HepG2 (cell line): ENCODE results near the gene ALMS1. TPM values are rescaled to one million over a fixed set of nuclear protein-coding genes. Genes with fewer than 3 reads are reported as not detected.
A peak's percentile ranks its signal among the peaks of the same experiment; 100 is the strongest.

Source experiments
- KDM2A ChIP-seq: sonication (generic); formaldehyde crosslinking; IDR thresholded peaks from 2 replicates; pipeline ENCODE4 v1.4.0; 2020; ENCODE audit warnings: low read depth, missing genetic modification reagents, borderline replicate concordance
- RFX3 ChIP-seq: IDR thresholded peaks from 2 replicates; pipeline ENCODE4 v1.6.1; 2016; ENCODE audit warnings: missing biosample characterization, missing genetic modification reagents
- ZBTB21 ChIP-seq: sonication (generic); formaldehyde crosslinking; IDR thresholded peaks from 2 replicates; pipeline ENCODE4 v1.4.0; 2020; ENCODE audit warnings: missing genetic modification reagents
- ZNF703 ChIP-seq: sonication (generic); formaldehyde crosslinking; IDR thresholded peaks from 2 replicates; pipeline ENCODE4 v1.5.1; 2020; ENCODE audit warnings: missing genetic modification reagents, mild to moderate bottlenecking, moderate library complexity, borderline replicate concordance
- ZSCAN12 ChIP-seq: sonication (generic); formaldehyde crosslinking; IDR thresholded peaks from 2 replicates; pipeline ENCODE4 v1.9.0; 2021; ENCODE audit warnings: mild to moderate bottlenecking, missing genetic modification reagents
- ZSCAN30 ChIP-seq: sonication (generic); formaldehyde crosslinking; IDR thresholded peaks from 2 replicates; pipeline ENCODE4 v1.5.0; 2020; ENCODE audit warnings: mild to moderate bottlenecking, missing genetic modification reagents
- polyA plus RNA-seq, 8 experiments: library from polyadenylated mRNA; depleted of rRNA in 3 of 8; stranded (reverse) in 7 of 8; unstranded in 1 of 8; fragments of >200 nt; fragmentation: Illumina TruSeq in 4 of 8; extraction: Trizol in 4 of 8; gene quantifications; 2 replicates each; pipeline versions ENCODE4 v1.2.1 to v1.2.3, GENCODE V29; 2011 to 2016; ENCODE audit warnings: low read depth in 4 of 8, missing spikeins in 1 of 8, mixed read lengths in 1 of 8; ENCODE audit not compliant: insufficient read depth in 1 of 8
- total RNA-seq, 5 experiments: library from RNA; depleted of rRNA; stranded (reverse); fragments of >200 nt; fragmentation: Illumina TruSeq; extraction: Trizol; gene quantifications; 2 replicates each; pipeline ENCODE4 v1.2.3, GENCODE V29; 2016; ENCODE audit warnings: low read depth in 1 of 5
- TF ChIP-seq, protein P1 (sequence below): sonication (generic); formaldehyde crosslinking; IDR thresholded peaks from 2 replicates; pipeline ENCODE4; 2020; ENCODE audit warnings: missing genetic modification reagents, mild to moderate bottlenecking, borderline replicate concordance
- TF ChIP-seq, protein P2 (sequence below): sonication (generic); formaldehyde crosslinking; IDR thresholded peaks from 2 replicates; pipeline ENCODE4 v1.5.1; 2020; ENCODE audit warnings: missing genetic modification reagents, mild to moderate bottlenecking, borderline replicate concordance
- TF ChIP-seq, protein P3 (sequence below): sonication (generic); formaldehyde crosslinking; IDR thresholded peaks from 2 replicates; pipeline ENCODE4 v1.4.0; 2020; ENCODE audit warnings: mild to moderate bottlenecking, missing genetic modification reagents, borderline replicate concordance
- TF ChIP-seq, protein P4 (sequence below): sonication (generic); formaldehyde crosslinking; IDR thresholded peaks from 2 replicates; pipeline ENCODE4 v1.5.0; 2020; ENCODE audit warnings: missing genetic modification reagents, mild to moderate bottlenecking, borderline replicate concordance
- TF ChIP-seq, protein P5 (sequence below): sonication (generic); formaldehyde crosslinking; IDR thresholded peaks from 2 replicates; pipeline ENCODE4 v1.5.1; 2020; ENCODE audit warnings: mild to moderate bottlenecking, missing genetic modification reagents, moderate library complexity
- TF ChIP-seq, protein P6 (sequence below): sonication (generic); formaldehyde crosslinking; IDR thresholded peaks from 2 replicates; pipeline ENCODE4 v1.8.0; 2022; ENCODE audit warnings: missing genetic modification reagents, mild to moderate bottlenecking, moderate library complexity, borderline replicate concordance

ALMS1 gene
- total and polyA plus RNA-seq, 2 of the 13 experiments (the other 11 are each of a cell fraction or from before 2014, with no cell fraction given): 12.9 to 21.2 TPM

DNA sequence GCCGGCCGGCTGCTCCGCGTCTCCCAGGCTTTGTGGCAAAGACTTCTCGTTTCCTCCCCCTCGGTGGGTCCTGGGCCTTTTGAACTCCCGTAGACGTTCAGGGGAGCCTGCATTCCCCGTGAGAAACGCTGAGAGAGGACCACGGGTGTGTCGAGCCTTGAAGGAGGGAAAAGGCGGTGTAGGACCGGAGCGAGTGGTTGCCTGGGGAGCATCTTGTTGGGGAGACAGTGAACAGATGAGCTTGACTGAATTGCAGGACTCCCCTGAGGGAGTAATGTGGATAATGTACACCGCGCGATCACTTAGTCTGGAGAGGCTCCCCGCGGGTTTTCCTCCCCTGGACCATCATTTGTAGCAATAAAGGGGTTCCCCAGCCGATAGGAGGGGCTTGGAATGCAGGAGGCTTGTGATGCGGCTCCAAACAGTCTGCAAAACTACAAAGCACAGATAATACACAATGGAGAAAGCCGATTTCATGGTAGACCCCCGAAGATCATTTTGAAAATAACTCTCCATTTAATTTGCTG, 769 bp downstream of the ALMS1 start (continued):
- TF ChIP-seq, protein P1, sequence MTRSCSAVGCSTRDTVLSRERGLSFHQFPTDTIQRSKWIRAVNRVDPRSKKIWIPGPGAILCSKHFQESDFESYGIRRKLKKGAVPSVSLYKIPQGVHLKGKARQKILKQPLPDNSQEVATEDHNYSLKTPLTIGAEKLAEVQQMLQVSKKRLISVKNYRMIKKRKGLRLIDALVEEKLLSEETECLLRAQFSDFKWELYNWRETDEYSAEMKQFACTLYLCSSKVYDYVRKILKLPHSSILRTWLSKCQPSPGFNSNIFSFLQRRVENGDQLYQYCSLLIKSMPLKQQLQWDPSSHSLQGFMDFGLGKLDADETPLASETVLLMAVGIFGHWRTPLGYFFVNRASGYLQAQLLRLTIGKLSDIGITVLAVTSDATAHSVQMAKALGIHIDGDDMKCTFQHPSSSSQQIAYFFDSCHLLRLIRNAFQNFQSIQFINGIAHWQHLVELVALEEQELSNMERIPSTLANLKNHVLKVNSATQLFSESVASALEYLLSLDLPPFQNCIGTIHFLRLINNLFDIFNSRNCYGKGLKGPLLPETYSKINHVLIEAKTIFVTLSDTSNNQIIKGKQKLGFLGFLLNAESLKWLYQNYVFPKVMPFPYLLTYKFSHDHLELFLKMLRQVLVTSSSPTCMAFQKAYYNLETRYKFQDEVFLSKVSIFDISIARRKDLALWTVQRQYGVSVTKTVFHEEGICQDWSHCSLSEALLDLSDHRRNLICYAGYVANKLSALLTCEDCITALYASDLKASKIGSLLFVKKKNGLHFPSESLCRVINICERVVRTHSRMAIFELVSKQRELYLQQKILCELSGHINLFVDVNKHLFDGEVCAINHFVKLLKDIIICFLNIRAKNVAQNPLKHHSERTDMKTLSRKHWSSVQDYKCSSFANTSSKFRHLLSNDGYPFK: 0 out of 2 replicates have a peak, but pooled peaks have one; percentile 34
- TF ChIP-seq, protein P2, sequence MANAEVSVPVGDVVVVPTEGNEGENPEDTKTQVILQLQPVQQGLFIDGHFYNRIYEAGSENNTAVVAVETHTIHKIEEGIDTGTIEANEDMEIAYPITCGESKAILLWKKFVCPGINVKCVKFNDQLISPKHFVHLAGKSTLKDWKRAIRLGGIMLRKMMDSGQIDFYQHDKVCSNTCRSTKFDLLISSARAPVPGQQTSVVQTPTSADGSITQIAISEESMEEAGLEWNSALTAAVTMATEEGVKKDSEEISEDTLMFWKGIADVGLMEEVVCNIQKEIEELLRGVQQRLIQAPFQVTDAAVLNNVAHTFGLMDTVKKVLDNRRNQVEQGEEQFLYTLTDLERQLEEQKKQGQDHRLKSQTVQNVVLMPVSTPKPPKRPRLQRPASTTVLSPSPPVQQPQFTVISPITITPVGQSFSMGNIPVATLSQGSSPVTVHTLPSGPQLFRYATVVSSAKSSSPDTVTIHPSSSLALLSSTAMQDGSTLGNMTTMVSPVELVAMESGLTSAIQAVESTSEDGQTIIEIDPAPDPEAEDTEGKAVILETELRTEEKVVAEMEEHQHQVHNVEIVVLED (CRISPR knock-in tag): peak; percentile 3; the same call in 1 of the 2 replicates
- TF ChIP-seq KDM2A: peak; percentile 39; the same call in 1 of the 2 replicates
- TF ChIP-seq ZBTB21 (CRISPR knock-in tag): 0 out of 2 replicates have a peak, but pooled peaks have one; percentile 2
- TF ChIP-seq, protein P3, sequence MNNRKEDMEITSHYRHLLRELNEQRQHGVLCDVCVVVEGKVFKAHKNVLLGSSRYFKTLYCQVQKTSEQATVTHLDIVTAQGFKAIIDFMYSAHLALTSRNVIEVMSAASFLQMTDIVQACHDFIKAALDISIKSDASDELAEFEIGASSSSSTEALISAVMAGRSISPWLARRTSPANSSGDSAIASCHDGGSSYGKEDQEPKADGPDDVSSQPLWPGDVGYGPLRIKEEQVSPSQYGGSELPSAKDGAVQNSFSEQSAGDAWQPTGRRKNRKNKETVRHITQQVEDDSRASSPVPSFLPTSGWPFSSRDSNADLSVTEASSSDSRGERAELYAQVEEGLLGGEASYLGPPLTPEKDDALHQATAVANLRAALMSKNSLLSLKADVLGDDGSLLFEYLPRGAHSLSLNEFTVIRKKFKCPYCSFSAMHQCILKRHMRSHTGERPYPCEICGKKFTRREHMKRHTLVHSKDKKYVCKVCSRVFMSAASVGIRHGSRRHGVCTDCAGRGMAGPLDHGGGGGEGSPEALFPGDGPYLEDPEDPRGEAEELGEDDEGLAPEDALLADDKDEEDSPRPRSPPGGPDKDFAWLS (CRISPR knock-in tag): peak; percentile 70; the same call in 1 of the 2 replicates
- TF ChIP-seq, protein P4, sequence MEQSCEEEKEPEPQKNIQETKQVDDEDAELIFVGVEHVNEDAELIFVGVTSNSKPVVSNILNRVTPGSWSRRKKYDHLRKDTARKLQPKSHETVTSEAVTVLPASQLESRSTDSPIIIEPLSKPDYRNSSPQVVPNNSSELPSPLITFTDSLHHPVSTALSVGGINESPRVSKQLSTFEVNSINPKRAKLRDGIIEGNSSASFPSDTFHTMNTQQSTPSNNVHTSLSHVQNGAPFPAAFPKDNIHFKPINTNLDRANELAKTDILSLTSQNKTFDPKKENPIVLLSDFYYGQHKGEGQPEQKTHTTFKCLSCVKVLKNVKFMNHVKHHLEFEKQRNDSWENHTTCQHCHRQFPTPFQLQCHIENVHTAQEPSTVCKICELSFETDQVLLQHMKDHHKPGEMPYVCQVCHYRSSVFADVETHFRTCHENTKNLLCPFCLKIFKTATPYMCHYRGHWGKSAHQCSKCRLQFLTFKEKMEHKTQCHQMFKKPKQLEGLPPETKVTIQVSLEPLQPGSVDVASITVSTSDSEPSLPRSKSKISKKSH (CRISPR knock-in tag): peak; percentile 86
- TF ChIP-seq, protein P5, sequence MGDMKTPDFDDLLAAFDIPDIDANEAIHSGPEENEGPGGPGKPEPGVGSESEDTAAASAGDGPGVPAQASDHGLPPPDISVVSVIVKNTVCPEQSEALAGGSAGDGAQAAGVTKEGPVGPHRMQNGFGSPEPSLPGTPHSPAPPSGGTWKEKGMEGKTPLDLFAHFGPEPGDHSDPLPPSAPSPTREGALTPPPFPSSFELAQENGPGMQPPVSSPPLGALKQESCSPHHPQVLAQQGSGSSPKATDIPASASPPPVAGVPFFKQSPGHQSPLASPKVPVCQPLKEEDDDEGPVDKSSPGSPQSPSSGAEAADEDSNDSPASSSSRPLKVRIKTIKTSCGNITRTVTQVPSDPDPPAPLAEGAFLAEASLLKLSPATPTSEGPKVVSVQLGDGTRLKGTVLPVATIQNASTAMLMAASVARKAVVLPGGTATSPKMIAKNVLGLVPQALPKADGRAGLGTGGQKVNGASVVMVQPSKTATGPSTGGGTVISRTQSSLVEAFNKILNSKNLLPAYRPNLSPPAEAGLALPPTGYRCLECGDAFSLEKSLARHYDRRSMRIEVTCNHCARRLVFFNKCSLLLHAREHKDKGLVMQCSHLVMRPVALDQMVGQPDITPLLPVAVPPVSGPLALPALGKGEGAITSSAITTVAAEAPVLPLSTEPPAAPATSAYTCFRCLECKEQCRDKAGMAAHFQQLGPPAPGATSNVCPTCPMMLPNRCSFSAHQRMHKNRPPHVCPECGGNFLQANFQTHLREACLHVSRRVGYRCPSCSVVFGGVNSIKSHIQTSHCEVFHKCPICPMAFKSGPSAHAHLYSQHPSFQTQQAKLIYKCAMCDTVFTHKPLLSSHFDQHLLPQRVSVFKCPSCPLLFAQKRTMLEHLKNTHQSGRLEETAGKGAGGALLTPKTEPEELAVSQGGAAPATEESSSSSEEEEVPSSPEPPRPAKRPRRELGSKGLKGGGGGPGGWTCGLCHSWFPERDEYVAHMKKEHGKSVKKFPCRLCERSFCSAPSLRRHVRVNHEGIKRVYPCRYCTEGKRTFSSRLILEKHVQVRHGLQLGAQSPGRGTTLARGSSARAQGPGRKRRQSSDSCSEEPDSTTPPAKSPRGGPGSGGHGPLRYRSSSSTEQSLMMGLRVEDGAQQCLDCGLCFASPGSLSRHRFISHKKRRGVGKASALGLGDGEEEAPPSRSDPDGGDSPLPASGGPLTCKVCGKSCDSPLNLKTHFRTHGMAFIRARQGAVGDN (CRISPR knock-in tag): 0 out of 2 replicates have a peak, but pooled peaks have one; percentile 20
- TF ChIP-seq RFX3: 0 out of 2 replicates have a peak, but pooled peaks have one; percentile 7
- TF ChIP-seq ZSCAN12 (CRISPR knock-in tag): no peak
- TF ChIP-seq, protein P6, sequence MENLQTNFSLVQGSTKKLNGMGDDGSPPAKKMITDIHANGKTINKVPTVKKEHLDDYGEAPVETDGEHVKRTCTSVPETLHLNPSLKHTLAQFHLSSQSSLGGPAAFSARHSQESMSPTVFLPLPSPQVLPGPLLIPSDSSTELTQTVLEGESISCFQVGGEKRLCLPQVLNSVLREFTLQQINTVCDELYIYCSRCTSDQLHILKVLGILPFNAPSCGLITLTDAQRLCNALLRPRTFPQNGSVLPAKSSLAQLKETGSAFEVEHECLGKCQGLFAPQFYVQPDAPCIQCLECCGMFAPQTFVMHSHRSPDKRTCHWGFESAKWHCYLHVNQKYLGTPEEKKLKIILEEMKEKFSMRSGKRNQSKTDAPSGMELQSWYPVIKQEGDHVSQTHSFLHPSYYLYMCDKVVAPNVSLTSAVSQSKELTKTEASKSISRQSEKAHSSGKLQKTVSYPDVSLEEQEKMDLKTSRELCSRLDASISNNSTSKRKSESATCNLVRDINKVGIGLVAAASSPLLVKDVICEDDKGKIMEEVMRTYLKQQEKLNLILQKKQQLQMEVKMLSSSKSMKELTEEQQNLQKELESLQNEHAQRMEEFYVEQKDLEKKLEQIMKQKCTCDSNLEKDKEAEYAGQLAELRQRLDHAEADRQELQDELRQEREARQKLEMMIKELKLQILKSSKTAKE (CRISPR knock-in tag): peak; percentile 22; the same call in 1 of the 2 replicates
- 0 out of 2 replicates have a peak, but pooled peaks have one; percentile 9 for TF ChIP-seq ZSCAN30
- TF ChIP-seq ZNF703 (CRISPR knock-in tag): peak; percentile 77; the same call in 1 of the 2 replicates
- TF ChIP-seq, all 625 proteins: peak for 62
